ENCODE data around the gene HBG1.

The HBG1 gene

GRCh38 chr11:5204787-5205186, 44.9 kb downstream of the HBG1 start:
- intact Hi-C loops (cut with micrococcal nuclease), result loop anchor here (1.0 to 10.0 kb wide), 3 partner anchors 176 to 688 kb away; partner anchors contain the start of genes OR52E5 and OR52N2
- Mint-ChIP-seq H3K9me3 (no peaks in the 10 kb centered on the region), H3K4me3 (no peak overlapping the region), H3K4me1 (ENCODE audit: low read depth) (no peaks in the 10 kb centered on the region), H3K27ac (no peak overlapping the region), H3K36me3 (ENCODE audit: low read depth) (no peaks in the 10 kb centered on the region), H3K27me3 (no peaks in the 10 kb centered on the region)

- H3K4me3 Mint-ChIP-seq, result no peak overlapping the region
- no peaks in the 10 kb centered on the region for H3K4me1 Mint-ChIP-seq (ENCODE audit: low read depth)
- intact Hi-C loops (cut with micrococcal nuclease), result loop anchor here (5.0 to 10.0 kb wide), 2 partner anchors 601 to 689 kb away; partner anchors contain the start of genes OR52E5 and OR52N2
- H3K27ac Mint-ChIP-seq, result no peak overlapping the region
- H3K9me3 Mint-ChIP-seq, result no peaks in the 10 kb centered on the region
- H3K36me3 Mint-ChIP-seq (ENCODE audit: low read depth), result no peaks in the 10 kb centered on the region
- H3K27me3 Mint-ChIP-seq, result no peaks in the 10 kb centered on the region
These were observed 46.3 kb downstream of the HBG1 start for GRCh38 chr11:5203366-5203765.

GRCh38 chr11:5200582-5200981, 49.1 kb downstream of the HBG1 start, which contains the start of gene OR51V1:
Gene OR51V1 (minus strand): TSS chr11:5200682. CDS start chr11:5200682, 0 bp downstream.
- no peaks in the 10 kb centered on the region for H3K4me1 Mint-ChIP-seq (ENCODE audit: low read depth)
- H3K9me3 Mint-ChIP-seq, result no peaks in the 10 kb centered on the region
- H3K36me3 Mint-ChIP-seq (ENCODE audit: low read depth), result no peaks in the 10 kb centered on the region
- H3K4me3 Mint-ChIP-seq, result no peak within 1 kb of the TSS
- no peaks in the 10 kb centered on the region for H3K27me3 Mint-ChIP-seq
- no peak within 1 kb of the TSS for H3K27ac Mint-ChIP-seq
- intact Hi-C loops (cut with micrococcal nuclease), result loop anchor here (5.0 to 10.0 kb wide), 2 partner anchors 604 to 692 kb away; partner anchors contain the start of genes OR52E5 and OR52N2

GRCh38 chr11:5198285-5198684, 51.4 kb downstream of the HBG1 start:
- no peaks in the 10 kb centered on the region for H3K4me1 Mint-ChIP-seq (ENCODE audit: low read depth)
- H3K9me3 Mint-ChIP-seq, result peaks cover 7% of the 10 kb centered on the region
- H3K27ac Mint-ChIP-seq, result no peak overlapping the region
- intact Hi-C loops (cut with micrococcal nuclease), result no loop called here
- no peaks in the 10 kb centered on the region for H3K36me3 Mint-ChIP-seq (ENCODE audit: low read depth)
- no peaks in the 10 kb centered on the region for H3K27me3 Mint-ChIP-seq
- no peak overlapping the region for H3K4me3 Mint-ChIP-seq
